Activated naive CD4-positive, alpha-beta T cell treated with anti-CD3 and anti-CD28 coated beads, Interleukin-2, amount 50 U/mL, for 72 hours (primary cell): ENCODE results near the gene PRKRA. TPM values are rescaled to one million over a fixed set of nuclear protein-coding genes. Genes with fewer than 3 reads are reported as not detected.

Source experiments
- ATAC-seq, 2 donors: fragments of 150-1000 bp; cut with Tn5 transposase; 2 replicates each; pipeline ENCODE4 v1.10.0; 2021; ENCODE audit warnings: mild to moderate bottlenecking in 2 of 2, moderate library complexity in 2 of 2
- DNase-seq, 2 donors: peaks; one replicate each; pipeline ENCODE4 v3.0.0; 2021 to 2022; ENCODE audit warnings: low spot score in 2 of 2
- H3K27ac Mint-ChIP-seq, 2 donors: one replicate each; pipeline ENCODE4 v1.8.0; 2022; ENCODE audit warnings: mild to moderate bottlenecking in 2 of 2, mixed read lengths in 2 of 2
- H3K36me3 Mint-ChIP-seq, 2 donors: one replicate each; pipeline ENCODE4 v1.8.0; 2022; ENCODE audit warnings: mixed read lengths in 2 of 2
- H3K9me3 Mint-ChIP-seq, 2 donors: one replicate each; pipeline ENCODE4 v1.8.0; 2022; ENCODE audit warnings: mixed read lengths in 2 of 2
- total RNA-seq, 2 donors: library from RNA; stranded (reverse); gene quantifications; one replicate each; pipeline ENCODE4 v1.2.3, GENCODE V29; 2022

The PRKRA gene
- total RNA-seq, 2 donors from 2014 or later = 57.2 to 144 TPM

DNA sequence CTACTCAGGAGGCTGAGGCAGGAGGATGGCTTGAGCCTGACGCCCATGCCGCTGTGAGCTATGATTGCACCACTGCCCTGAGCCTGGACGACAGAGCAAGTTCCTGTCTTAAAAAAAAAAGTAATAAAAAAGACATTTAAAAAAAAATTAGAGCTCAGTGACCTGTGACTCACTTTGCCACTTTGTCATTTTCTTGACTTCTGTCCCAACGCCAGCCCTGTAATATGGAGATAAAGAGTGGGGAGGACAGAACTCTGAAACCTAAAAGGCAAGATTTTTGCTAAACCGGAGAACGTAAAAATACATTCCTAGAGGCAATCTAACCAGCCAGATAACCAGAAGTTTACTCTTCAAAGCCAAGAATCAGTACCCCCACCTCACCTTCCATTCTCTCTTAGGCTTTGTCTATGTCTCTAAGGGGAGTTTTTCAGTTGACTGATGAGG lies 49.0 kb downstream of the PRKRA start:
- ATAC-seq (no peak), DNase-seq (no peak)
- H3K36me3 Mint-ChIP-seq = no peaks in the 10 kb centered on the region
- no peak overlapping the region for H3K27ac Mint-ChIP-seq
- no peaks in the 10 kb centered on the region for H3K9me3 Mint-ChIP-seq

DNA sequence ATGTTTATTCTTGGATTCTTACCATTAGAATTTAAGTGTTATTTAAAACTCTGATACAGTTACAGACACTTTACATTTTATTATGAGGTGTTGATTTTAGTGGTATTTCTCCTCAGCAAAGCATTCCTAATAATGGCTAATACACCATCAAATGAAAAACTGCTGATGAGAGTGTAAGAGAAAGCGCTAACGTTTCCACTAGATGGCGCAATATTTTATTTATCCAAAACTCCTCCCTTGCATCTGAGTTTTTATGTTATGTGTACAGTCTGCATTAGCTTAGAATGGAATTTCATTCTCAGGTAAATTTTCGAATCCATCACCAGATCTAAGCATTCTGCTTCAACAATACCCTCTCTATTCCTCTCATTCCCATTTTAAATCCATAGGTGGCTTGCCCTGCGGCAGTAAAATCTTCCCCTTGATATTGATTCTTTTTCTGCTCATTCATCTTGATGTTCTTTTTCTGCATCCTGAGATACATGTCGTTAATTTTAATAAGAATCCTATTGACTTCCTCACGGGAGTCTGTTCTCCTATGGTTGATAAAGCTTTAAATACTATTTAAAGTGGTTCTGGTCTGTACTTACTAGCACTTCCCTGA lies 53.9 kb downstream of the PRKRA start:
- Mint-ChIP-seq H3K36me3 (no peaks in the 10 kb centered on the region), H3K9me3 (no peaks in the 10 kb centered on the region), H3K27ac (no peak overlapping the region)
- DNase-seq (no peak), ATAC-seq (peak; percentile 64 to 72)

DNA sequence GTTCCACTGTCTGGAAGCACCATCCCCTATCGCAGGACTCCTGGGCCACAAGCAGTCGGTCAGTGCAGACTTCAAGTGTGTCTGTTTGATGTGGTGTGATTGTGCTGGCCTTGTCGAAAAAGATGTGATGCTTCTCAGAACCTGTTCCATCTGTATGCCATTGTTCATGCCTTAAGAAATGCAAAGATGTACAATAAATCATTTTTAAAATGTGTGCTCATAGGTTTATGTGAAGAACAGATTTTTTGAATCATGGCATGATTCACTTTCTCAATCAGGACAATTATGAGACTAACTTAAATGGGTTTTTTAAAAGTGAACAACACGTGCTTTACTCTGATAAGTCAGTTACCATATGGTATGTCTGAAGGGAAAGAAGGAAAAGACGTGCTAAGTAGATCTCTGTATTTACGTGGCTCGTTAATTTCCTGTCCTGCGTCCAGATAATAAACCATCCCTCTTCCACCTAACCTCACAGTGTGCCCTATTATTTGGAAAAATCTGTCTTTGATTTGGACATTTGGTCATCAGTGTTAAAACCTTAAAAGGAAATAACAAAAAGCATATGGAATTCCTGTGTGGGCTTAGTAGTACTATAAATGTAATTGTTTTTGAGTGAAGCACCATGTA lies 54.9 kb downstream of the PRKRA start:
- H3K9me3 Mint-ChIP-seq = no peaks in the 10 kb centered on the region
- no peak for DNase-seq
- ATAC-seq = no peak
- H3K27ac Mint-ChIP-seq = no peak overlapping the region
- H3K36me3 Mint-ChIP-seq = no peaks in the 10 kb centered on the region

DNA sequence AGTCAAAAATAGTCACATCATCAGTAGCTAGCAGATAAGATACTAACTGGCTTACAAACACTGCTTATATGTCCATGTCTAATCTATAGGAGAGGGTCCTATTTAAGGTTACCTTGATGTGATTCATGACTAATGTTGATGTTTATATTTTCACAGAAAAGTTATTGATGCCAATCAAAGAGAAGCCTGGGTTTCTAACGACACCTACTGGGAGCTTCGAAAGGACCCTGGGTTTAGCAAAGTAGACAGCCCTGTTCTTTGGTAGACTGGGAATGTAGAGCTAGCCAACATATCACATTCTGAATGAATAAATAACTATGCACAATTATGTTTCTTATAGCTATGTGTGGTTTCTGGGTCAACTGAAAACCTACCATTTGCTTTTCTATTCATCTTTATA lies 55.7 kb downstream of the PRKRA start:
- no peaks in the 10 kb centered on the region for H3K36me3 Mint-ChIP-seq
- H3K9me3 Mint-ChIP-seq = no peaks in the 10 kb centered on the region
- ATAC-seq = no peak
- no peak for DNase-seq
- no peak overlapping the region for H3K27ac Mint-ChIP-seq

DNA sequence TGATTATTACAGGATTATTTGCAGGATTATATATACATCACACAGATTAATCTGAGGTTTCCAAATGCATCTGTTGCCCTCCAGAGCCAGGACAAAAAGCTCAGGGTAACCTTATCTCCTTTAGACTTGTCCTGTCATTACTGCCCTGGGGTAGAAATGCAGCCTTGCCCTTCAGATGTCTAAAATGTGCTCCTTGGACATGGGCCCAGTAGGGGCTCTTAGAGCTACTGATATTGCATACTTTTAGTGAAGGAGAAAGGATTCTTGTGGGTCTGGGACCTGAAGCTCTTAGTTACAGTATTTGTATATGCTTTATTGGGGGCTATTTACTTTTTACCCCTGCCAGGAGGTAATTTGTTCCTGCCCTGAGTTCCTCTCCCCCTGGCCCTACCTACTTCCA lies 56.1 kb downstream of the PRKRA start:
- H3K36me3 Mint-ChIP-seq = no peaks in the 10 kb centered on the region
- no peak overlapping the region for H3K27ac Mint-ChIP-seq
- ATAC-seq (no peak), DNase-seq (no peak)
- no peaks in the 10 kb centered on the region for H3K9me3 Mint-ChIP-seq

DNA sequence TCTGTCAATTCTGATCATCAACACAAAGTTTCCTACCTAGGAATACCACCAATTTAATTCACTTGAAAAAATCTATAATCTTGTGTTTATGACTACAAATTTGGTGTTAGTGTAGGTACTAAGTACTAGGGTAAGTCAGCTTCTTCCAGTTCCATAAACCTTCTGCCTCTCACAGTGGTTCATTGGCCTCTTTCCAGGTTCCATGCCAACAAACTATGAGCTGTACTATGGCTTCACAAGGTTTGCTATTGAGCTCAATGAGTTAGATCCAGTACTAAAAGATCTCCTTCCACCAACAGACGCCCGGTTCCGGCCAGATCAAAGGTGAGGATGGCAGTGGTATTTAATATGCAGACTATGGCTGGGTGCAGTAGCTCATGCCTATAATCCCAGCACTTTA lies 58.8 kb downstream of the PRKRA start:
- no peaks in the 10 kb centered on the region for H3K36me3 Mint-ChIP-seq
- no peak for ATAC-seq
- DNase-seq = no peak
- H3K27ac Mint-ChIP-seq = no peak overlapping the region
- H3K9me3 Mint-ChIP-seq = no peaks in the 10 kb centered on the region

DNA sequence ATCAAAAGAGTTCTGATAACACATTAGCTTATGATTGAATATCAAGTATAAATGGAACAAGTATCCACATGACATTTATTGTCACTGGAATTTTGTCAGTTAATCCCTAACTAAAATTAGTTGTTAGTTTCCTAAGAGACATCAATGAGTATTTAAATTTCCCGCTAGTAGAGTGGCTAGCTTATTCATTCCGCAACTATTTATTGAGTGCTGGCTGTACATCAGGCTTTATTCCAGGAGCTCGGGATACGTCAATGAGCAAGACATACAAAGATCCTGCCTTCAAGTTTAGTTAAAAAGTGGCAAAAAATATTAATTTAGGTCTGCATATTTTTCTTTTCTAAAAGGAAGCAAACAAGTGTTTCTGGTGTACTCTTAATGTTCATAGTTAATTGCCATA lies 59.3 kb downstream of the PRKRA start:
- no peak for DNase-seq
- Mint-ChIP-seq H3K27ac (no peak overlapping the region), H3K9me3 (no peaks in the 10 kb centered on the region), H3K36me3 (no peaks in the 10 kb centered on the region)
- no peak for ATAC-seq

DNA sequence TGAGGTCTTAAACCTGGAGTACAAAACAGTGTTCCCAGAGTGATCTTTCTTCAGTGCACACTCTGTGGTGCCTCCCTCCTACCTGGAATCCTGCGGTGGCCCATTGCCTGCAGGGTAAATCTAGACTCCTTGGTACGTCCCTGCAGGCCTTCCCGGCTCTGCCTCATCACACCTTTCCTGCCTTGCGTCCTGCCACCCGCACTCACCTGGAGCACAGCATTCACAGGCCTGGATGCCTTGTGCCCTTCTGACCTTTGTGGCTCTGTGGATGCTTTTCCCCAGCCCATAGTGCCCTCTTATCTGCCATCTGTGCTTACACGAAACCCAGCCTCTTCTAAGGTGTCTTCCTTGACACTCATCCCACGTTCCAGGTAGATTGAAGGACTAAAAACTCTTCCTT lies 62.7 kb downstream of the PRKRA start:
- no peak overlapping the region for H3K27ac Mint-ChIP-seq
- no peak for ATAC-seq

DNA sequence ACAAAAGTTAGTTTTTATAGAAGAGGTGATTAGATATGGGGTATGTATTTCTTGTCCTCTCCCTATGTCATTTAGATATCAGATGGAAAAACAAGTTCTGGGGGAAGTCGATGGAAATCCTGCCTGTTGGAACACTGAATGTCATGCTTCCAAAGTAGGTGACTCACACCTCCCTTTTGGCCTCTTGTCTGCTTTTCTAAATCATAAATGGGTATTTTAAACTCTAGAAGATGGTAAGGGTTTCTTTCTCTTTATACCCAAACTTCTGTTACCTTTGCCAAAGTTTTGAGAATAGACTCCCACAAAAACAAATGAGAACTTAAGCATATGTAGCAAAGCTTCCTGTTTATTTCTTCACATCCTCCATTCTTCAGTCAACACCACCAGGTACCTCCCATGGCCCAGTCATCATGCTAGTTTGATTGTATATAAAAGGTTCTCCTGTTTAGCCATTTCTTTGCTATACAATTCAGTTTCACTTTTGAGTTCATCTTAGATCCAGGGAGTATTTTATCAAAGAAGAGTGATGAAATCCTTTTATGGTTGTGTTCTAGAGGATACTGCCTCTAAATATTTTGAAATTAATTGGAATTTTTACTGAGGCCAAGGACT lies 63.9 kb downstream of the PRKRA start:
- Mint-ChIP-seq H3K9me3 (no peaks in the 10 kb centered on the region), H3K27ac (no peak overlapping the region), H3K36me3 (no peaks in the 10 kb centered on the region)
- DNase-seq = no peak
- ATAC-seq = no peak

More for the DNA sequence above, 62.7 kb downstream of the PRKRA start:
- Mint-ChIP-seq H3K36me3 (no peaks in the 10 kb centered on the region), H3K9me3 (no peaks in the 10 kb centered on the region)
- DNase-seq = no peak

DNA sequence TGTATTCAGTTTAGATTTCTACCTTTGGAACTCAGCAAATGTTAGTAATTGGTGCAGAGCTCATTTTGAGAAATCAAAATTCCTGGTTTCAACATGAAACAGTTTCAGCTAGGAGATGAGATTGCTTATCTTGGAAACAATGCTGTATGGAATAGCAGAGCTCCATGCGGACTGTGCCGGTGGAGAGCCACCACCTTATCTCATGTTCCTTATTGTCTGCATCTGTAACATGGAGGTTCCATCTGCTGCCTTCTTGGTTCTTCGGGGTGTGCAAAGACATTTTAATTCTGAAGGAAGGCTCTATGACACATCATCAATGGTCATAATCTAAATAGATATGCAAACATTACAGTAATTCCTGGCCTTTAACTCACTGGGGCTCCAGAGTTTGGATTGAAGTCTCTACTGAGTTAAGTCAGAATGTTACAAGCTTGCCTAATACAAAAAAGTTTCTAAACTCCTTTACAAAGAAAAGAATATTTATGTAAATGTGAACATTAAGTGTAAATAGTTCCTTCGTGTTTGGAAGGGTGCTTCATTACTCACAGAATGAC lies 65.3 kb downstream of the PRKRA start:
- ATAC-seq (no peak), DNase-seq (no peak)
- Mint-ChIP-seq H3K36me3 (no peaks in the 10 kb centered on the region), H3K9me3 (no peaks in the 10 kb centered on the region), H3K27ac (no peak overlapping the region)

DNA sequence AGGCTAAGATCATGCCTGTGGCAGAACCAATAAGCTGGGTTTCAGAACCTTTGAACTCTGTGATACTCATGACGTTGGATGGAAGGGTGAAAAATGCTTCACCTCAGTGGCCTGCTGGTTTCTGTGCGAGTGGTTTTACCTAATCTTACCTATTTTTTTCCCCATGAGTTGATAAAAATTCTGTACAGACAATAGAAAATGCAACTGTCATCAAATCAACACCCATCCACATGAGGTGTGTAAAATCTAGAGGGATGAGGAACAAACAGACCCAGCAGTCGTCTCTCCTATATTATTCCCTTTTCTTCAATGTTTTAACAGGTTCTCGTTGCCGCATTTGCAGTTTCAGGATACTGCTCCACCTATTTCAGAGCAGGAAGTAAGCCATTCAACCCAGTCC lies 67.3 kb downstream of the PRKRA start:
- DNase-seq = no peak
- H3K27ac Mint-ChIP-seq = no peak overlapping the region
- no peak for ATAC-seq

More for the DNA sequence above, 67.3 kb downstream of the PRKRA start:
- H3K9me3 Mint-ChIP-seq = no peaks in the 10 kb centered on the region
- no peaks in the 10 kb centered on the region for H3K36me3 Mint-ChIP-seq

Other genes with a start within 250 kb of the PRKRA start
- gene PJVK, start 203 bp upstream of the PRKRA start, total RNA-seq = 1 to 10 TPM; 1.7 to 4.5 TPM
- gene FKBP7, start 27.4 kb upstream of the PRKRA start, total RNA-seq = 1 to 10 TPM; 1.6 to 2.8 TPM
- 10 to 100 TPM; 20.4 to 34.1 TPM for gene PLEKHA3, start 29.3 kb upstream of the PRKRA start, total RNA-seq